Cardiac fibroblast (primary cell): ENCODE data around the gene GID8.

Source experiments
- DNase-seq, 2 donors: peaks; one replicate each; pipeline versions ENCODE4 v3.0.0 to v3.0.0-alpha.2; 2010; ENCODE audit warnings: low read depth in 2 of 2
- H3K4me3 ChIP-seq, 2 donors: replicated peaks in 1 of 2; 1 replicate in 1 of 2; 2 replicates in 1 of 2; pipeline ENCODE4 v1.5.1; 2011; ENCODE audit warnings: low read depth in 2 of 2, low read length in 2 of 2, mild to moderate bottlenecking in 2 of 2, moderate library complexity in 1 of 2
- TF ChIP-seq, protein P1 (sequence below): IDR thresholded peaks from one replicate; pipeline ENCODE4 v1.5.1; 2011; ENCODE audit warnings: low read depth, mild to moderate bottlenecking, low read length, inconsistent platforms

The GID8 gene

DNA sequence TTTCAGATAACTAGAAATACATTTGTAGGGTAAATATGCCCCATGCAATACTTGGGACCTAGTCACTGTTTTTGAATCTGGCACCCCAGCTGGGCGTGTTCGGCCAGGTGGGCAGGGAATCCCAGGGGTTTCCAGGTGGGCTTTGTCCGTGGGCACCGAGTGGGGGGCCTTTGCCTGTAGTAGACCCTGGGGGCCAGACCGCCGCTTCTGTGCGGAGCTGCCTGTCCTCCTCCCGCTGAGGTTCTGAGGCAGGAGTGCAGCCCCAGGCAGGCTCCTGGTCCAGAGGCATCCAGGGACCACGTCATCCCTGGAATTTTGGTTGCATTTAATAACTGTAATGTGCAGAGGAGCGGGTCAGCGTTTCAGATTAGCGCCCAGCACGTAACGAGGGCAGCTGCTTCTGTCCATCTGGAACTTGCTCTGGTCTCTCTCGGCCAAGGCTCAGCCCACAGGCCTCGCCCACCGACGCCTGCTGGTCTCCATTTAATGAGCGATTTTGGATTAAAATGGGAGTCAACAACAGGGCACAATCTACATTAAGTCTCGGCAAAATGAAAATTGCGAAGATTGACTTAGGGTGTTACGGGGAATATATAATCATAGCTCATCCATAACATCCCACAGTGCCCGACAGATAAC, 56.0 kb downstream of the GID8 start:
- no peak for DNase-seq
- no peak overlapping the region for H3K4me3 ChIP-seq
- TF ChIP-seq, protein P1, sequence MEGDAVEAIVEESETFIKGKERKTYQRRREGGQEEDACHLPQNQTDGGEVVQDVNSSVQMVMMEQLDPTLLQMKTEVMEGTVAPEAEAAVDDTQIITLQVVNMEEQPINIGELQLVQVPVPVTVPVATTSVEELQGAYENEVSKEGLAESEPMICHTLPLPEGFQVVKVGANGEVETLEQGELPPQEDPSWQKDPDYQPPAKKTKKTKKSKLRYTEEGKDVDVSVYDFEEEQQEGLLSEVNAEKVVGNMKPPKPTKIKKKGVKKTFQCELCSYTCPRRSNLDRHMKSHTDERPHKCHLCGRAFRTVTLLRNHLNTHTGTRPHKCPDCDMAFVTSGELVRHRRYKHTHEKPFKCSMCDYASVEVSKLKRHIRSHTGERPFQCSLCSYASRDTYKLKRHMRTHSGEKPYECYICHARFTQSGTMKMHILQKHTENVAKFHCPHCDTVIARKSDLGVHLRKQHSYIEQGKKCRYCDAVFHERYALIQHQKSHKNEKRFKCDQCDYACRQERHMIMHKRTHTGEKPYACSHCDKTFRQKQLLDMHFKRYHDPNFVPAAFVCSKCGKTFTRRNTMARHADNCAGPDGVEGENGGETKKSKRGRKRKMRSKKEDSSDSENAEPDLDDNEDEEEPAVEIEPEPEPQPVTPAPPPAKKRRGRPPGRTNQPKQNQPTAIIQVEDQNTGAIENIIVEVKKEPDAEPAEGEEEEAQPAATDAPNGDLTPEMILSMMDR = no peak

DNA sequence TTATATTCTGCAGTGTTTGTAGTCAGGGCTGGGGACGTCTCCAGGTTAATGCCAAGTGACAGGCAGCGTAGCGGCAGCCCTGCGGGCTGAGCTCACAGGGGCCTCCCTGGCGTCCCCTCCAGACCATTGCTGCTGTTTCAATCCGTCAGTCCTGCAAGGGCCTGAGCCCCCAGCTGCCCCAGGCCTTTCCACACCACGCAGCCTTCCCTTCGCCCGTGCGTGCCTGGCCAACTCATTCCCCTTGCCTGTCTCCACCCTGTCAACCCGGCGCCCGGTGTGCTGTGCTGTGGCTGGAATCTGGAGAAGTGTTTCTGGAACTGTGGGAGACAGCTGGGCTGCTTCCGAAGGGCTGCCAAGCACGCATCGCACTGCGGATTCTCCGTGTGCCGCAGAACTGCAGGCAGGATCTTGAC, 56.9 kb downstream of the GID8 start:
- DNase-seq = no peak
- TF ChIP-seq, protein P1 = no peak
- no peak overlapping the region for H3K4me3 ChIP-seq

DNA sequence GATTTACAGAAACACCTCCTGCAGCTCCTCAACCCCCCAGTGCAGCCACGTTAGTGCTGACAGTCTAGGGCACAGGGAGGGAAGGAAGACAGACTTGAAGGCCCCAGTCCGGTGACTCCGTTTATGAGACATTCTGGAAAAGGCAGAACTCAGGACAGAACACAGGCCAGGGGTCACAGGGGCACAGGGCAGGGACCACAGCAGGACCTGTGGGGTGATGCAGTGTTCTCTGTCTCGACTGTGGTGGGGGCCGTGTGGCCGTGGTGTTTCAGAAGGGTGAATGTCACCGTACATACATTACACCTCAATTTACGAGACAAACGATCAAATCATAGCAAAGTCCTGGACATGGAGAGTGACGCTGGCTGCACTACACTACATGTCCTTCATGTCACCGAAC, 57.5 kb downstream of the GID8 start:
- no peak for DNase-seq

DNA sequence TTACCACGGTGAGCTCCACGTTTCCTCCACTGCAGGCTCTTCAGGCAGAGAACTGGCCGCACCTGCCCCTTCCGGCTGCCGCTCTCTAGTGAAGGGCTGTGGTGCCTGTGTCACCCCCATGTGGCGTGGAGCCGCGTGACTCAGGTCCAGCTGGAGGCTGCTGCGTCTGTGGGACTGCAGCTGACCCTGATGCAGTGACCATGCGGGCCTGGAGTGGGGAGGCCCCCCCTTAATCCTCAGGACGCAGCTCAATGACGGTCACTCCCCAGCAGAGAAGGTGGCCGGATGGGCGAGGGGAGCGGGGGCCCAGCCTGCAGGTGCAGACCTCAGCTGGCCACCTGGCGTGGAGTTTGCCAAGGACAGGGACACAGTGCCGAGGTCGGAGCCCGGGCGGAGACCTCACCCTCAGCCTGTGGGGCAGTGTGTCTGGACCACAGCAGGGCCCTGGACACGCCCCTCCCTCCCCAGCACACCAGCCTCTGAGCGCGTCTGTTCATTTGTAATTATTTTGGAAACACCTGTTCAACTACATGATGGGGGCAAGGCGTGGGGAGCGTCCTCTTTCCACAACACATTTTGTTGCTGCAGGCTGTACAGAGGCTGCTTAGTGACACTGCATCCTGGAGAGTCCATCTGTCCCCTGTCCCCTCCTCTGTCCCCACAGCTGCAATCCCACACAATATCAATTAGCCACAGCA, 58.1 kb downstream of the GID8 start:
- DNase-seq = no peak
- no peak overlapping the region for H3K4me3 ChIP-seq
- TF ChIP-seq, protein P1 = no peak

More for the DNA sequence above, 57.5 kb downstream of the GID8 start:
- no peak overlapping the region for H3K4me3 ChIP-seq
- TF ChIP-seq, protein P1 = no peak

DNA sequence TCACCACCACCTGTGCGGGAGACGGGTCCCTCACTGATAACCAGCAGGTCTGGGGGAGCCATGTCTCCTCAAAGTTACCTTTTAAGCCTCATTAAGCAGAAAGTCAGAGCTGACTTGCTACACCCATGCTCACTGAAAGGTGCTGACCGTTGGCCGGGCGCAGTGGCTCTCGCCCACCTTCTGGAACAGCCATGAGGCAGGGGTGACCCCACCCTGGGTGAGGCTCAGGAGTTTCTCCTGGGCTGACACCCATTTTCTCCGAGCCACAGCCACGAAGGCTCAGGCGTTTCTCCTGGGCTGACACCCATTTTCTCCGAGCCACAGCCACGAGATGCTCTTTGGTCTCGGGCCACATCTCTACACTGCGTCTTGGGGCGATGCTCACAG, 58.6 kb downstream of the GID8 start:
- H3K4me3 ChIP-seq = no peak overlapping the region
- TF ChIP-seq, protein P1 = no peak
- DNase-seq = no peak

DNA sequence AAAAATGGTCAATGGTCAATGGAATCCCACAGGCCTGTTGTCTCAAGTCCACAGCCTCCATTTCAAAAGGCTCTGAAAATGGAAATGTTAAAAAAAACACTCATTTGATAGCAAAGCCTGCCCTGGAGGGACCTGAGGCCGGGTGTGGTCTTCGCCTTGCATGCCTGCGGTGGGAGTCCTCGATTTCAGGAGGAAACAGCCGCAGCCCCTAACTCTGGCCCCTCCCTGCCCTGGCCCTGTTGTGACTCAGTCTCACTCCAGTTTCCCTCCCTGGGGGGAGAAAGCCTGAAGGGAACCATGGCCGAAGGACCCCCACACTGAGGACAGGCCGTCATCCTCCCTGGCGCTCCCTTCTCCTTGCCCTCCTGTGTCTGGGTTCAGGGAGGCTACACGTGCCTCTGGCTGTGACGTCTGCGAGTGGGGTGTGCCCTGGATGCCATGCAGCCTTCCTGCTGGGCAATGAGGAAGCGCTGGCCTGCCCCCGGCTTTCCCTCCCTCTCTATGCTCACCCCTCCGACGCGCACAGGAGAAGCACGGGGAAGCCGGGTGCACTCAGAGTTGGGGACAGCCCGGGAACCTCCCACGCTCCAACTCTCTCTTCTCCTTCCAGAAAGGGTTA, 59.6 kb downstream of the GID8 start:
- no peak for DNase-seq
- TF ChIP-seq, protein P1 = no peak
- no peak overlapping the region for H3K4me3 ChIP-seq
